ENCODE measurements around the gene SPATA21.

DNA sequence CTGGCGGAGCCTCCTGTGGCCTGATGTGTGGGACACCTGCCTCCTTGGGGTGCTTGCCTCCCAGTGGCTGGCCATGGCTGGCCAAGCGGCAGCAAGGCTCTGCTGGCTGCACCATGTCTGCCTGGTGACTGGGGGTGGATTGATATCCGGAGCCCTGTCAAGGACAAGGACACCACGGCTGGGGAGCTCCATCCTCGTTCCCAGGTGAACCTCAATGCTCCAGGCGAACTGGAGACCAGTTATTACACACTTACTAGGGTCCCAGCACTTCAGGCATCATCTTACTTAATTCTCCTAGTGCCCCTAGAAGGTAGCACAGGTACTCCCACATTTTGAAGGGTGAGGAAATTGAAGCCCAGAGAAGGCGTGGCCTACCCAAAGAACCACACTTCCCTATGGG, 15.2 kb downstream of the SPATA21 start:
- TF ChIP-seq EZH2phosphoT487 (IDR thresholded peaks at IDR 0.05; ENCODE audit: insufficient read depth, low read depth), result no peak
- no peak for TF ChIP-seq EZH2 (IDR thresholded peaks at IDR 0.05; ENCODE audit: insufficient read depth, poor library complexity, severe bottlenecking)
